GM23338 (cell line): ENCODE data around the gene SYNCRIP. TPM values are rescaled to one million over a fixed set of nuclear protein-coding genes. Genes with fewer than 3 reads are reported as not detected.
A peak's percentile ranks its signal among the peaks of the same experiment; 100 is the strongest.

Experiments used
- ATAC-seq: fragments of 200-7000 bp; cut with Tn5 transposase; 3 replicates; pipeline ENCODE4 v1.9.1; 2020
- DNase-seq: peaks from one replicate; pipeline ENCODE4 v3.0.0-alpha.2; 2015; ENCODE audit warnings: low spot score
- H2AFZ ChIP-seq: fragments of 200-600 bp; sonication (generic); 2 replicates; pipeline ENCODE4 v1.8.0; 2016; ENCODE audit warnings: antibody characterized with exemption, mild to moderate bottlenecking, moderate library complexity
- H3F3A ChIP-seq: fragments of 200-600 bp; sonication (generic); replicated peaks from 2 replicates; pipeline ENCODE4 v1.8.0; 2017; ENCODE audit warnings: antibody characterized with exemption, mixed run types, low read depth
- H3K27ac ChIP-seq: fragments of 200-600 bp; sonication (generic); 2 replicates; pipeline ENCODE4 v1.6.1; 2016; ENCODE audit warnings: low read depth
- H3K27me3 ChIP-seq: fragments of 200-600 bp; sonication (generic); 2 replicates; pipeline ENCODE4 v1.8.0; 2016; ENCODE audit warnings: mild to moderate bottlenecking, mixed run types, moderate library complexity; ENCODE audit not compliant: insufficient read depth
- H3K36me3 ChIP-seq: fragments of 200-600 bp; sonication (generic); 2 replicates; pipeline ENCODE4 v1.8.0; 2016; ENCODE audit warnings: mild to moderate bottlenecking; ENCODE audit not compliant: insufficient read depth
- H3K4me1 ChIP-seq: fragments of 200-600 bp; sonication (generic); 2 replicates; pipeline ENCODE4 v1.8.0; 2016; ENCODE audit warnings: mild to moderate bottlenecking, moderate library complexity; ENCODE audit not compliant: insufficient read depth
- H3K4me2 ChIP-seq: fragments of 200-600 bp; sonication (generic); 2 replicates; pipeline ENCODE4 v1.7.1; 2017; ENCODE audit warnings: mixed run types
- H3K4me3 ChIP-seq: fragments of 200-600 bp; sonication (generic); 2 replicates; pipeline ENCODE4 v1.6.1; 2016; ENCODE audit warnings: mixed run types
- H3K79me2 ChIP-seq: fragments of 200-600 bp; sonication (generic); replicated peaks from 2 replicates; pipeline ENCODE4 v1.8.0; 2017; ENCODE audit warnings: mild to moderate bottlenecking; ENCODE audit not compliant: insufficient read depth
- H3K9me2 ChIP-seq: fragments of 200-600 bp; sonication (generic); 2 replicates; pipeline ENCODE4 v1.8.0; 2017; ENCODE audit not compliant: insufficient read depth
- H4K20me1 ChIP-seq: fragments of 200-600 bp; sonication (generic); replicated peaks from 2 replicates; pipeline ENCODE4 v1.8.0; 2017; ENCODE audit warnings: mild to moderate bottlenecking; ENCODE audit not compliant: insufficient read depth
- H3K27ac Mint-ChIP-seq: 2 replicates; pipeline ENCODE4 v1.8.0; 2020; ENCODE audit warnings: inconsistent platforms, mild to moderate bottlenecking, moderate library complexity, mixed read lengths
- H3K27me3 Mint-ChIP-seq: 3 replicates; pipeline ENCODE4 v1.8.0; 2022; ENCODE audit warnings: low read depth, mild to moderate bottlenecking, moderate library complexity, mixed read lengths, inconsistent platforms; ENCODE audit not compliant: insufficient read depth, poor library complexity
- H3K36me3 Mint-ChIP-seq: 3 replicates; pipeline ENCODE4 v1.8.0; 2021; ENCODE audit warnings: low read depth, mild to moderate bottlenecking, inconsistent platforms, moderate library complexity, mixed read lengths
- H3K4me1 Mint-ChIP-seq: 3 replicates; pipeline ENCODE4 v1.8.0; 2020; ENCODE audit warnings: mild to moderate bottlenecking, inconsistent platforms, mixed read lengths
- H3K4me3 Mint-ChIP-seq: 3 replicates; pipeline ENCODE4 v1.8.0; 2021; ENCODE audit warnings: moderate library complexity, mild to moderate bottlenecking, inconsistent platforms, mixed read lengths
- H3K9me3 Mint-ChIP-seq: 3 replicates; pipeline ENCODE4 v1.8.0; 2020; ENCODE audit warnings: moderate library complexity, mild to moderate bottlenecking, inconsistent platforms, mixed read lengths
- CREB1 ChIP-seq: fragments of 250-450 bp; sonication (Bioruptor Pico); IDR thresholded peaks from 2 replicates; pipeline ENCODE4 v1.5.0; 2020; ENCODE audit warnings: low read depth, mild to moderate bottlenecking, moderate library complexity
- CTCF ChIP-seq, 2 experiments: fragments of 200-600 bp in 1 of 2; sonication (generic) in 1 of 2; conservative IDR thresholded peaks; 2 replicates each; pipeline versions ENCODE4 v1.5.1 to v1.6.1; 2016 to 2017; ENCODE audit warnings: antibody characterized with exemption in 2 of 2, low read depth in 2 of 2, mild to moderate bottlenecking in 2 of 2, moderate library complexity in 1 of 2
- ETS1 ChIP-seq: IDR thresholded peaks from 2 replicates; pipeline ENCODE4 v1.6.1; 2016; ENCODE audit warnings: antibody characterized with exemption
- EZH2 ChIP-seq: fragments of 200-600 bp; sonication (generic); IDR thresholded peaks from one replicate; pipeline ENCODE4 v1.8.0; 2017; ENCODE audit warnings: antibody characterized with exemption, mild to moderate bottlenecking, low read depth; ENCODE audit not compliant: unreplicated experiment
- EZH2phosphoT487 ChIP-seq: fragments of 200-600 bp; sonication (generic); IDR thresholded peaks from one replicate; pipeline ENCODE4 v1.8.1; 2018; ENCODE audit warnings: antibody characterized with exemption; ENCODE audit not compliant: unreplicated experiment
- JUNB ChIP-seq: IDR thresholded peaks from one replicate; pipeline ENCODE4 v1.6.1; 2016; ENCODE audit warnings: antibody characterized with exemption; ENCODE audit not compliant: unreplicated experiment
- NANOG ChIP-seq: IDR thresholded peaks from 2 replicates; pipeline ENCODE4 v1.6.1; 2016; ENCODE audit warnings: antibody characterized with exemption, borderline replicate concordance
- POLR2AphosphoS5 ChIP-seq: IDR thresholded peaks from 2 replicates; pipeline ENCODE4 v1.6.1; 2016; ENCODE audit warnings: antibody characterized with exemption, low read depth
- REST ChIP-seq: IDR thresholded peaks from one replicate; pipeline ENCODE4 v1.6.1; 2018; ENCODE audit warnings: antibody characterized with exemption; ENCODE audit not compliant: unreplicated experiment
- STAT1 ChIP-seq: IDR thresholded peaks from one replicate; pipeline ENCODE4 v1.6.1; 2016; ENCODE audit warnings: antibody characterized with exemption; ENCODE audit not compliant: unreplicated experiment
- ZNF114 ChIP-seq: fragments of 250-450 bp; sonication (Bioruptor Pico); IDR thresholded peaks from 2 replicates; pipeline ENCODE4 v1.5.0; 2020; ENCODE audit warnings: mild to moderate bottlenecking, moderate library complexity
- ZNF331 ChIP-seq: fragments of 250-450 bp; sonication (Bioruptor Pico); IDR thresholded peaks from 2 replicates; pipeline ENCODE4 v1.5.0; 2020; ENCODE audit warnings: low read depth, mild to moderate bottlenecking, moderate library complexity
- ZNF462 ChIP-seq: fragments of 250-450 bp; sonication (Bioruptor Pico); IDR thresholded peaks from 2 replicates; pipeline ENCODE4 v1.5.0; 2020; ENCODE audit warnings: mild to moderate bottlenecking, moderate library complexity
- polyA plus RNA-seq: library from polyadenylated mRNA; unstranded; fragments of >200 nt; fragmentation: Nextera tagmentation; extraction: Ambion mirVana; gene quantifications from 2 replicates; pipeline ENCODE4 v1.2.1, GENCODE V29; 2016
- total RNA-seq: library from RNA; depleted of rRNA; stranded (reverse); fragments of >200 nt; shearing (Covaris generic); gene quantifications from 2 replicates; pipeline ENCODE4 v1.2.3, GENCODE V29; 2014

Gene SYNCRIP
- total and polyA plus RNA-seq, 2 experiments from 2014 or later = 163 to 164 TPM

- TF ChIP-seq EZH2 (no peak), STAT1 (no peak), POLR2AphosphoS5 (no peak), REST (no peak), EZH2phosphoT487 (no peak), ZNF331 (CRISPR knock-in tag) (no peak), CTCF (conservative IDR thresholded peaks at IDR 0.05; ENCODE audit: low read depth in 2 of 2) (no peak), ZNF462 (no peak), ZNF114 (no peak), NANOG (no peak), JUNB (no peak), CREB1 (CRISPR knock-in tag) (no peak), ETS1 (no peak)
- no peak for ATAC-seq
These were observed 1.2 kb downstream of the SYNCRIP start for GRCh38 chr6:85641522-85641896.

More at GRCh38 chr6:85641522-85641896, 1.2 kb downstream of the SYNCRIP start:
- H3K4me3 Mint-ChIP-seq = peak overlapping the region; percentile 95
- Histone ChIP-seq H3K4me3 (peak overlapping the region; percentile 93), H3K4me2 (peak overlapping the region; percentile 95), H4K20me1 (peaks cover 48% of the 10 kb centered on the region), H3K9me2 (no peaks in the 10 kb centered on the region), H3K36me3 (peaks cover 50% of the 10 kb centered on the region), H3K27ac (peak overlapping the region; percentile 78; the same call in 1 of the 2 replicates), H3K27me3 (no peaks in the 10 kb centered on the region), H3F3A (peaks cover 6% of the 10 kb centered on the region; the same call in 1 of the 2 replicates), H3K4me1 (peaks cover 22% of the 10 kb centered on the region), H3K79me2 (peaks cover 65% of the 10 kb centered on the region), H2AFZ (no peak overlapping the region)
- no peak for DNase-seq
- H3K27ac Mint-ChIP-seq = peak overlapping the region; percentile 92
- H3K9me3 Mint-ChIP-seq = peaks cover 5% of the 10 kb centered on the region; the same call in 2 of the 3 replicates
- H3K4me1 Mint-ChIP-seq = peaks cover 45% of the 10 kb centered on the region
- peaks cover 11% of the 10 kb centered on the region for H3K27me3 Mint-ChIP-seq
- peaks cover 60% of the 10 kb centered on the region for H3K36me3 Mint-ChIP-seq
